HG03442 (cell line): ENCODE data around the gene ARHGAP9.
"Not testable (repeated sequence)": the region's sequence is repeated elsewhere in the genome, so short reads cannot be mapped to it uniquely, and the experiment has no call there.

ENCODE experiments used
- ATAC-seq: cut with Tn5 transposase; IDR thresholded peaks from one replicate; pipeline ENCODE4 v1.9.1; 2021; ENCODE audit warnings: mild to moderate bottlenecking, moderate library complexity; ENCODE audit not compliant: unreplicated experiment

The ARHGAP9 gene

DNA sequence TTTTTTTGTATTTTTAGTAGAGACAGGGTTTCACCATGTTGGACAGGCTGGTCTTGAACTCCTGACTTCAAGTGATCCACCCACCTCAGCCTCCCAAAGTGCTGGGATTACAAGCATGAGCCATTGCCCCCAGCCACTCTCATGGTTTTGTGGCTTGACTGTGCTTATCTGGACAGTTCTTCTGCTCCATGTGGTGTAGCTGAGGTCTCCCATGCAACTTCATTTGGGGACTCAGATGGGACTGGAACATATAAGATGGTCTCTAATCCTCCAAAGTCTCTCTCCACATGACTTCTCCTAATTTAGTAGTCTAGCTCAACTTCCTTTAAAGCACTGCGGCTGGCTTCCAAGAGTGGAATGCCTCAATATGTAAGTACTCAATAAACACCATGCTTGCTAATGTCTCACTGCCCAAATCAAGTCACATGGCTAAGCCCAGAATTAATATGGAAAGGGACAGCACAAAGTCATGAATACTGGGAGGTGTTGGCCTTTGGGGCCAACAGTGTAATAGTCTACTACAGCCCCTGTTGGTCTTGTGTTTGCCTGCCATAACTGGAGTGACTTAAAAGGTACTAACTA, 37.7 kb downstream of the ARHGAP9 start:
- ATAC-seq = no peak

DNA sequence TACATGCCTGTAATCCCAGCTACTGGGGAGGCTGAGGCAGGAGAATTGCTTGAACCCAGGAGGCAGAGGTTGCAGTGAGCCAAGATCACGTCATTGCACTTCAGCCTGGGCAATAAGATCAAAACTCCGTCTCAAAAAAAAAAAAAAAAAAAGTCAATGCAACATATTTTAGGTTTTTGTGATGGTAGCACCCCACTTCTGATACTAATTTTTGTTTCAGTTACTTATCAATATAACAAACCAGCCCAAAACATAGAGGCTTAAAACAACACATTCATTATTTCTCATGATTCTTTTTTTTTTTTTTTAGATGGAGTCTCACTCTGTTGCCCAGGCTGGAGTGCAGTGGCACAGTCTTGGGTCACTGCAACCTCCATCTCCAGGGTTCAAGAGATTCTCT, 38.3 kb downstream of the ARHGAP9 start:
- not testable (repeated sequence) for ATAC-seq

DNA sequence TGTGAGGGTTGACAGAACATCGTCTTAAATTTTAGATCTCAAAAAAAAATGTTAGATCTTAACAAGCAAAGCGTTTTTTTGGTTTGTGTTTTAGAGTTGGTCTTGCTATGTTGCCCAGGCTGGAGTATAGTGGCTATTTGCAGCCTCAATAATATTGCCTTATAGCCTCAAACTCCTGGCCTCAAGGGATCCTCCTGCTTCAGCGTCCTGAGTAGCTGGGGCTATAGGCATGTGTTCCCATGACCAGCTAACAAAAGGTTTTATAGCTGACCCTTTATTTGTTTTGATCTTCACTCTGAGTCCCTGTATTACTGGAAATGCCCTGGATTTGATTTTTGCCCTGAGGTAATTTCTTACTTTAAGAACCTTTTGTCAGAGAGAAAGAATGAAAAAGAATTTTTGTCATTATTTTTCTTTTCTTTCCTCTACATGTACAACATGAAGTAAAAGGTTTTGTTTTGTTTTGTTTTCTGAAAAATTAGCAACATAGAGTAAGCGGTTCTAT, 39.9 kb downstream of the ARHGAP9 start:
- no peak for ATAC-seq

DNA sequence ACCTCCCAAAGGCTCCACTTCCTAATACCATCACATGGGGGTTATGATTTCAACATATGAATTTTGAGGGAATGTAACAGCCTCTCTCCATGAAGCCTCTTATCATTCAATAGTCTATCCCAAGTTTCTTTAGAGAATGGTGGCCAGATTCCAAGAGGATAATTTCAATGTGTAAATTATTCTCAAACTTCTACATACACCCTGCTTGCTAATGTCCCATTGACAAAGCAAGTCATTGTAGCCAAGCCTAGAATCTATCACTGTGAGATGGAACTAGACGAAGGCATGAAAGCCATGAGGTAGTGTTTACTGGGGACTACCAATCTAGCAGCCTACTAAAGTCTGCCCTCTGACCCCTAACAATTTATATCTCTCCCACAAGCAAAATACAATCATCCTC, 41.3 kb downstream of the ARHGAP9 start:
- no peak for ATAC-seq

DNA sequence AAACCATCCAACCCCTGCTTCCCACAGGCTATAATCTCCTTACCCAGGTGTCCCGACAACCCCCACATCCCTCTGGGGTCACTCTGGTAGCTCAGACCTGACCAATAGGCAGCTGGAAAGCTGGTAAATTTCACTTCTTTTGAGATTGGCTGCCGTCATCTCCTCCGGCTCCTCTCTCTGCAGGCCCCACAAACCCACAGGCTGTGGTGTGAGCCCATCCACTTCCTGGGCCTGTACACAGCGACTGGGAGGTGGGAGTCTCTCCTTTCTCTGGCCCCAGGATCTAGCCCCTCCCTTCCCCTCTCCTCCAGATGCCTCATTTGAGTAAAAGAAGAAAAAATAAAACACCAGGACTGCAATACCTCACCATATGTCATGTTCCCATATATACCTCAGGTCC, 44.4 kb downstream of the ARHGAP9 start:
- no peak for ATAC-seq

DNA sequence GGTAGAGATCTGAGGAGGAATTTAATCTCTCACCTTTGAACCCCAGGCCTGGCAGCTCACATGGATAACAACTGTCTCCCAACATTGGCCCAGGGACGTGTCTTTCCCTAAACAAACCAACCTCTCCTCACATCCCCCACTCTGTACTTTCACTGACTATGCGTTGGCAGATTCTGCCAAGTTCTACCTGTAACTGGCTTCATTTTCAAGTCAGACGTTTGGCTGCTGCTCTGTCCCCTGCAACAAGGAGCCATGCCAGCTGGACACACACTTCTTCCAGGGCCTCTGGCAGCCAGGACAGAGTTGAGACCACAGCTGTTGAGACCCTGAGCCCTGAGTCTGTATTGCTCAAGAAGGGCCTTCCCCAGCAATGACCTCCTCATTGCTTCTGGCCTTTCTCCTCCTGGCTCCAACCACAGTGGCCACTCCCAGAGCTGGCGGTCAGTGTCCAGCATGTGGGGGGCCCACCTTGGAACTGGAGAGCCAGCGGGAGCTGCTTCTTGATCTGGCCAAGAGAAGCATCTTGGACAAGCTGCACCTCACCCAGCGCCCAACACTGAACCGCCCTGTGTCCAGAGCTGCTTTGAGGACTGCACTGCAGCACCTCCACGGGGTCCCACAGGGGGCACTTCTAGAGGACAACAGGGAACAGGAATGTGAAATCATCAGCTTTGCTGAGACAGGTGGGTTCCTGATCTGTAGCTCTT, 45.0 kb downstream of the ARHGAP9 start, which contains the start of gene INHBC:
Gene INHBC (plus strand): TSS at position 268 of the 707 bp plus-strand sequence. CDS start 103 bp downstream, at position 371.
- no peak for ATAC-seq

DNA sequence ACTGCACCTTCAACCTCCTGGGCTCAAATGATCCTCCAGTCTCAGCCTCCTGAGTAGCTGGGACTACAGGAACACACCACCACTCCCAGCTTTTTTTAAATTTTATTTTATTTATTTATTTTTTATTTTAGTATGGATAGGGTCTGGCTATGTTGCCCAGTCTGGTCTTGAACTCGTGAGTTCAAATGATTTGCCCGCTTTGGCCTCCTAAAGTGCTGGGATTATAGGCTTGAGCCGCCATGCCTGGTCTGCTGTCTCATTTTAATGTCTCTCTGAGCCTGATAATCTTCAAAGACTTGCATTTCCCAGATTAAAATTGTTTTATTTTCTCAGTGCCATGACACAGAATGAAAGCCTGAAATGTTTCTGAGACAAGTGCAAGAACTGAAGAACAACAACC, 46.3 kb downstream of the ARHGAP9 start:
- ATAC-seq = no peak

DNA sequence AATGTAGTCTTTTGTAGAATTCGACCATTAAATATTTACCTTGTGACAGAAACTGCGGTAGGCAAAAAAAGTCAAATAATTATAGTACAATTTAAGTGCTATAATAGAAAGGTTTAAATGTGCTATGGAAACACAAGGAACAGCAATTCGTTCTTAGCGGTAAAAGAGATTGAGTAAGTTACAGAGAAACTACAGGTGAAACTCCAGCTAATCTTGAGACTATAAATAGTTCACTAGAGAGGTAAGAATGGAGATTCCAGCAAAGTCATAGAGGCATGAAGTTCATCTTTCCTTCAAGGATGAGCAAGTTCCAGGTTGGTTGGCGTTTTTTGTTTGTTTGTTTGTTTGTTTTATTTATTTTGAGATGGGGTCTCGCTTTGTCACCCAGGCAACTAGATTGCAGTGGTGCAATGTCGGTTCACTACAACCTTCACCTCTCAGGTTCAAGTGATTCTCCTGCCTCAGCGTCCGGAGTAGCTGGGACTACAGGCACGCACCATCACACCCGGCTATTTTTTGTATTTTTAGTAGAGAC, 47.9 kb downstream of the ARHGAP9 start:
- no peak for ATAC-seq

DNA sequence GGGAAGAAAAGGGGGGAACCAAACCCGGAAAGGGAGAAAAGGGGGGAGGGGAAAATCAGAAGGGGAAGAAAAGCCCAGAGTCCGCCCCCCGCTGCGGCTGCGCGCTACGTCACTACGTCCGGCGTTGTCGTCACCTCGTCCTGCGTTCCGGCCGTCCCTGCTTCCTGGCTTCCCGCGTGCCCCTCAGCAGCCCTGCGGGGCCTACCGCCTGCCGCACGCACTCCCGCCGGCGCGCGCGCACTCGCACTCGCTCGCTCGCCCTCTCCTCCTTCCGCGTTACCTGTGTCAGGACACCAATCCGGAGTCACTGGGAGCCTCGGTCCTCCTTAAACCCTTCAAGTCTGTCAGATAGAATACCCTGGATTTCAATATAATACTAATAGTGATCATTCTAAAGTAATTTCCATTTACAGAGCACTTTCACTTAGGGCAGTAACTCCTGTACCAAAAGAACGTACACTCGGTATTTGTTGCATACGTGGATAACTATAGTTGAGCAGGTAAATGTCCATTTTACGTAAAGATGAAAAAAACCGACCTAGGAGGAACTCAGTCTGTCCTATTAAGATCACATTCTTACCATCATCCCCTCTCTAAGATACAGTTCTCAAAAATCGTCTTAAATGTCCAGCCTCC, 48.6 kb downstream of the ARHGAP9 start, which contains the start of gene R3HDM2:
Gene R3HDM2 (minus strand): TSS at position 113 of the 636 bp plus-strand sequence. CDS start 120,615 bp downstream, outside the sequence.
- ATAC-seq = peak; percentile 89

DNA sequence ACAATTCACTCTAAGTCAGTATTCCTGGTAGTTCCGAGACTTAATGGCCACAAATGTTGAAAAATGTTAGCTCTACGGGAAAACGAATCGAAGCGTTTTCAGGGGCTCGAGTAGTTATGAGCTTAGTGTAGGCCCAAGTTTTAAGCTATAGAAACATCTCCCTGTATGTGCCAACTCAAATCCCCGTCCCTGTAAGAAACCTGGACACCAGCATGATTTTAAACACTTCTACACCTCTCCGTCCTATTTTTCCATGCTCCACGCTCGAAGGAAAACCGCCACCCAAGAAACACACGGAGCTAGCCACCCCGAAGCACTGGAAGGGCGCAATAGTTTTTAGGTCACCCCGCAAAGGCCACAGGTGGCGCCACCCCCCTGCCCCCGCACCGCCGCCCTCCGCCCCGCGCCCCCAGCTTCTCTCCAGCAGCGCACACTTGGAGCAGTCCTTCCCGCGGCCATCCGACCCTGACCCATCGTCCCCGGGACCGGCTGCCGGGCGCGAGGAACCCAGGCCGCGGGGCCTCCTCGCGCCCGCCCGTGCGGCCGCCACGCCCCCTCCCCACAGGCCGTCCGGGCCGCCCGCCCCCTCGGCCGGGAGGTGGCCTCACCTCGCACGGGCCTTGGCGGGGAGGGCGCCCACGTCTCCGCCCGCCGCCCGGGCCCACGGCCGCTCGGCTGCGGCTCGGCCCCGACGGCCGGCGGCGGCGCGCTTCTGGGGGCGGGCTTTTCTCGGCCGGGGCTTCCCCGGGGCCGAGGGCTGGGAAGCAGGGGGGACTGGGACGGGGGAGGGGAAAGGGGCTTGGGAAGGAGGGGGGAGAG, 49.3 kb downstream of the ARHGAP9 start:
- peak; percentile 52 for ATAC-seq

DNA sequence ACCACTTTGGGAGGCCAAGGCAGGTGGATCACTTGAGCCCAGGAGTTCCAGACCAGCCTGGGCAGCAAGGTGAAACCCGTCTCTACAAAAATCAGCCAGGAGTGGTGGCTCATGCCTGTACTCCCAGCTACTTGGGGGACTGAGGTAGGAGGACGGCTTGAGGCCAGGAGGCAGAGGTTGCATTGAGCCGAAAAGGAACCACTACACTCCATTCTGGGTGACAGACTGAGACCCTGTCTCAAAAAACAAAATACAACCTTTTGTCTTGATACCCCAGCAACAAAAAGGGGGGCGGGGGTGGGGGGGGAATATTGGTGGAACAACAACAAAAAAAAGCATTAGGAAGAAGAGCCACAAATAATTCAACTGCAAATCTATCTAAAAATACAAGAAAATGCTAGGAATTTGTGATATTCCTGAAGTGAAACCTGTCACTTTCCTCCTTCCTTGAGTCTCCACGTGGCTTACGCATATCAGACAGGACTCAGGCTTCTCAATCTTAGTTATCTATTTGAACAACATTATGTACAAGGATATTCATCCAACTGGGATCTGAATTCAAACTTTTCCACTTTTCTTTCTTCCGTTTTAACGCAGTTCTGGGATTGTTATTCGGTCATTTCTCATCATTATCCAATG, 50.1 kb downstream of the ARHGAP9 start:
- ATAC-seq = no peak

DNA sequence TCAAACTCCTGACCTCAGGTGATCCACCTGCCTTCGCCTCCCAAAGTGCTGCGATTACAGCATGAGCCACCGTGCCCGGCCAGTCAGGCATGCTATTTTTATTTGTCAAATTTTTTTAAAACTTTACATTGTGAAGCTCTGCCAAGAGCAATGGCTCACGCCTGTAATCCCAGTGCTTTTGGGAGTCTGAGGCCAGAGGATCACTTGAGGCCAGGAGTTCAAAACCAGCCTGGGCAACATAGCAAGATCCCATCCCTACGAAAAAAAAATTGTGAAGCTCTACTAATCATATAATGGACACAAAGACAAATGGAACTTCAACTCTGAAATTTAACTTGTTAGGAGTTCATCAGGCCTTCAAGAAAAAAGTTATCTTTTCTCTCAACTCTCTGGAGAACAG, 50.7 kb downstream of the ARHGAP9 start:
- ATAC-seq = no peak

DNA sequence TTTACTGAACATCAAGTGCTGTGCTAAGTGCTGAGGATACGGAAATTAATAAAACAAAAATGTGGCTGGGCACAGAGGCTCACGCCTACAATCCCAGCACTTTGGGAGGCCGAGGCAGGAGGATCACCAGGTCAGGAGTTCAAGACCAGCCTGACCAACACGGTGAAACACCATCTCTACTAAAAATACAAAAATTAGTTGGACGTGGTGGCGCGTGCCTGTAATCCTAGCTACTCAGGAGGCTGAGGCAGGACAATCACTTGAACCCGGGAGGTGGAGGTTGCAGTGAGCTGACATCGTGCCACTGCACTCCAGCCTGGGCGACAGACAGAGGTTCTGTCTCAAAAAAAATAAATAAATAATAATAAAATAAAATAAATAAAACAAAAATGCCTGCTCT, 52.7 kb downstream of the ARHGAP9 start:
- not testable (repeated sequence) for ATAC-seq
